ENCODE data around the gene DCHS1.

Gene DCHS1

GRCh38 chr11:6611092-6611962, 44.3 kb downstream of the DCHS1 start:
- no peak for DNase-seq (ENCODE audit: low read depth, low spot score)

DNA sequence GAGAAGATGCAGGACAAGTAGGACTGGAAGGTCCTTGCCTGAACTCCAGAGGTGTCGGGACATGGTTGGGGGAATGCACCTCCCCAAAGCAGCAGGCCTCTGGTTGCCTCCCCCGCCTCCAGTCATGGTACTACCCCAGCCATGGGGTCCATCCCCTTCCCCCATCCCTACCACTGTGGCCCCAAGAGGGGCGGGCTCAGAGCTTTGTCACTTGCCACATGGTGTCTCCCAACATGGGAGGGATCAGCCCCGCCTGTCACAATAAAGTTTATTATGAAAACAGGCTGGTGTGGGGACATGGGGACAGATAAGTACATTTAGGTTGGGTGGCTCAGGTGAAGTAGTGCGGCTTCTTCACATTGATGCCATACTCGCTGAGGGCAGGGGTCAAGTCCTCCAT, 45.0 kb downstream of the DCHS1 start:
- DNase-seq (ENCODE audit: low read depth, low spot score), result no peak

- no peak for DNase-seq (ENCODE audit: low read depth, low spot score)
Measured at GRCh38 chr11:6609502-6610015, 46.0 kb downstream of the DCHS1 start.

DNA sequence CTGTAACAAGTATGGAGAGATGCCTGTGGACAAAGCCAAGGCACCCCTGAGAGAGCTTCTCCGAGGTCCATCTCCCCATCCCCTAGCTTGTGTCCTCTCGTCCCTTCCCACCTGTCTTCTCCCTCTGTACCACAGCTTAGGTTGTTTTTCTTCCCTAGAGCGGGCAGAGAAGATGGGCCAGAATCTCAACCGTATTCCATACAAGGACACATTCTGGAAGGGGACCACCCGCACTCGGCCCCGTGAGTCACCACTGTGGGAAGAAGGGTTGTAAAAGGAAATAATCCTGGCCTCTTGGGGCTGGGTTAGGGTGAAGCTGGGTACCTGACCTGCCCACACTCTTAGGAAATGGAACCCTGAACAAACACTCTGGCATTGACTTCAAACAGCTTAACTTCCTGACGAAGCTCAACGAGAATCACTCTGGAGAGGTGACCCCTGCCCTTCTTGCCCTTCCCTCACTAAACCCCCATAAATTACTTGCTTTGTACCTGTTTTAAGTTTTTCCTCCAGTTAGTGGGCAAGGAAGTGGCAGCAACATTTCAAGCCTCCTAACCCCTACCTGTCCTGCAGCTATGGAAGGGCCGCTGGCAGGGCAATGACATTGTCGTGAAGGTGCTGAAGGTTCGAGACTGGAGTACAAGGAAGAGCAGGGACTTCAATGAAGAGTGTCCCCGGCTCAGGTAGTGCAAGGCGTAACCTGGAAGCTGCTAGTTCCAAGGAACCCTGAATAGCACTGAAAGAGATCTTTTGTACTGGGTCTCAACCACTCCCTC, 46.7 kb downstream of the DCHS1 start:
- no peak for DNase-seq (ENCODE audit: low read depth, low spot score)

DNA sequence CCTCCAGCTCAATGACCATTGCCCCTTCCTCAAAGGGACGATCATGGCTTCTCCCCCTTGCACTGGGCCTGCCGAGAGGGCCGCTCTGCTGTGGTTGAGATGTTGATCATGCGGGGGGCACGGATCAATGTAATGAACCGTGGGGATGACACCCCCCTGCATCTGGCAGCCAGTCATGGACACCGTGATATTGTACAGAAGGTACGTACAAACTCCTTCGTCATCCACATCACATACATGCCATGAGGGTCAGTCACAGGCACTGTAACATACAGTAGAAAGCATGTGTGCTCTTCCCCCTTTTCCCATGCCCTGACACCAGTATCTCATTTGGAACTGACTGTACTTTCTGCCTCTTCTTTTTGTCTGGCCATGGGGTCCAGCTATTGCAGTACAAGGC, 47.6 kb downstream of the DCHS1 start:
- DNase-seq (ENCODE audit: low read depth, low spot score), result no peak

GRCh38 chr11:6607190-6607795, 48.3 kb downstream of the DCHS1 start:
- DNase-seq (ENCODE audit: low read depth, low spot score), result no peak

DNA sequence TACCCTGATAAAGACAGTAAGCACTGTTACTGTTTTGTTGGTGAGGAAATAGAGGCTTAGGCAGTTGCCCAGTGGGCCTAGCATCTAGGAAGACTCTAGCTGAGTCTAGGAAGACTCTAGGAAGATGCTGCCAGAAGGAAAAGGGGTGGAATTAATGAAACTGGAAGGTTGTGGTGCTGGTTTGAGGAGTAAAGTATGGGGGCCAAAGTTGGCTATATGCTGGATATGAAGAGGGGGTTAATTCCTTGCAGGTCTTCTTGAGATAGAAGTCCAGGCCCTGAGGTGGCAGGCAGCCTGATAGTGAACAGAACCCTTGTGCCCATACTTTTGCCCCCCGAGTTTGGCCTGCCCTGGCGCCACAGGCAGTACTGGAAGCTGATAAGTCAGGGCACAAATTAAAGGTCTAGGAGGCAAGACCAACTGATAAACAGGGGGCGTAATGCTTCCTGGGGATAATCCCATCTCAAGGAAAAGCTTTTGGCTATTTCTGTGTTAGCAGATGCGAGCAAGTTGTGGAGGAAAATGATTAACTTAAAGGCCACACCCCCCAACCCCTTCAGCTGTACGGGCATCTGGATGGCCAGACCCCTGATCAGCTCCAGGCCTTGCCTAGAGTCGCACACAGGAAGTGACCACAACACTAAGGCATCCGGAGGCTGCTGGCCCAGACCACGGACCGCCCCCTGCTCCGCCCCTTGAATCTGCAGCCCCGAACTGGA, 49.0 kb downstream of the DCHS1 start:
- no peak for DNase-seq (ENCODE audit: low read depth, low spot score)

DNA sequence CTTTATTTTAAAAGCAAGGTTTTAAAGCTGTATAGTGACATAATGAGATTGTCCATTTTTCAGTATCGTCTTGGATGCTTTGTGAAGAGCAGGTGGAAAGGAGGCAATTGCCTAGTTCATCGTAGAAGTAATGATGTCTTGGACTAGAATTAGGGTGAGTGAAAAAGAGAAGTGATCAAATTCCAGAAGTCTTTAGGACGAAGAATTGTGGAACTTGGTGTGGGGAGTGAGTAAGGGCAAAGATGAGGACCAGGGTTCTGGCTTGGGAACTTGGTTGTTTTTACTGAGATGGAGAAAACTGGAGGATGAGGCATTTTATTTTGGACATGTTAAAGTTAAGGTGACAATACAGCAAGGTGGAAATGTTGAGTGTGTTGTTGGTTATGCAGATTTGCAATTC, 50.8 kb downstream of the DCHS1 start:
- DNase-seq (ENCODE audit: low read depth, low spot score), result no peak

- DNase-seq (ENCODE audit: low read depth, low spot score), result peak; percentile 16
Measured at GRCh38 chr11:6604081-6604626, 51.5 kb downstream of the DCHS1 start.

DNA sequence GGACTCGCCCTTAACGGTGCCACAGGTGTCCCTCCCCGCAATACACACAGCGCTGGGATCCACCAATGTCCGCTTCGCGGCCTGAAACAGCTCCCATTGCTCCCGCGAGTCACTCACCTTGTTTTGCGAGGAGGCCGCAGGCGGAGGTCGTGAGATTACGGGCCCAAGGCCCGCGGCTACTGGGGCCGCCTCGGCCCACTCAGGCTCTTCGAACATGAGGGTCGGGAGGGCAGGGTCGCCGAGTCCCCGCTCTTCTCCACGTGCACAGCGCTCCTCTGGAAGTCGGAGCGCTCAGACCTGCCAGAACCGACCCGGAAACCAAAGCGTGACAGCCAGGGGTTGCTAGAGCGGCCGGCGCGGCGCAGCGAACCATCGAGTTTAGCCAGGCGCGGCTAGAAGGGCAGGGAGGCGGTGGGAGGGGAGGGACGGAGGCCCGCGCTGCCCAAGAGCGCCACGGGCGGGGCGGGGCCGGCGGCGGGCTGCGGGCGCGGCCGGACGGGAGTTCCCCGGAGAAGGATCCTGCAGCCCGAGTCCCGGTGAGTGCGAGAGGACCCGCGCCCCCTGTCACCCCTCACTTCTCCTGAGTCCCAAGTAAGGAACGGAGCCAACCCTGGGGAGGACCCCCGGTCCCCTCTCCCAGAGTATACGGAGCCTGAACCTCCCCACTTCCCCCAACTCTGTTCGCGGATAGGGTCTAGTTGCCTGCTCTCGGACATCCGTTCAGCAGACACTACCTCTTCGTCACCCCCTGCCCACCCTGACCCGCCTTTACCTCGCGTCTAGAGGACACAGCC, 52.1 kb downstream of the DCHS1 start, which contains the start of the genes ILK and RRP8:
Gene ILK, plus strand, starts transcription at position 488 of the 794 bp plus-strand sequence. CDS start 498 bp downstream, outside the sequence.
Gene RRP8, minus strand, starts transcription at position 330 of the 794 bp plus-strand sequence. Its CDS starts 114 bp downstream, at position 216.
- peak; percentile 72 for DNase-seq (ENCODE audit: low read depth, low spot score)

GRCh38 chr11:6602096-6602940, 53.3 kb downstream of the DCHS1 start:
- DNase-seq (ENCODE audit: low read depth, low spot score), result no peak

GRCh38 chr11:6601041-6601461, 54.6 kb downstream of the DCHS1 start:
- no peak for DNase-seq (ENCODE audit: low read depth, low spot score)

DNA sequence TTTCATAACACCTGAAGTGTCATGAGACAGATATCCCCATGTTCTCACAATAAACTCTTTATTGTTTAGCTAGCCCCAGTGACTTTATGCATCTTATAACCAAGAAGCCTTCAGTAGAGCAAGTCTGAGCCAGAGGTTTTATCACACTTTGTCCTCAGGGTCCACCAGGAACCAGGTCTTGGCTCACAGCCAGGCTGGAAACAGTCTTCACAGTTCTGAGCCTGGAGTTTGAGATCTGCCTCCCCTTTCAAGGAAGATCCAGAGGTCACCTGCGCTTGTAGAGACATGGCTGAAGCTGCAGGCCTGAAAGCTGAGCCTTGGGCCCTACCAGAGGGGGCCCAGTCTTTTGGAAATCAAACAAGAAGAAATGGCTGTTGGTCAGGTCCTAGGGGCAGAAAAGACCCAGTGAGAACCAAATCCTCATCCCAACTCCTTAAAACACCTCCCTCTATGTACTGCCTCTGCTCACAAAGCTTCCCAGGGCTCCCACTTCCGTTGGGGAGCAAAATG, 55.7 kb downstream of the DCHS1 start:
- no peak for DNase-seq (ENCODE audit: low read depth, low spot score)

DNA sequence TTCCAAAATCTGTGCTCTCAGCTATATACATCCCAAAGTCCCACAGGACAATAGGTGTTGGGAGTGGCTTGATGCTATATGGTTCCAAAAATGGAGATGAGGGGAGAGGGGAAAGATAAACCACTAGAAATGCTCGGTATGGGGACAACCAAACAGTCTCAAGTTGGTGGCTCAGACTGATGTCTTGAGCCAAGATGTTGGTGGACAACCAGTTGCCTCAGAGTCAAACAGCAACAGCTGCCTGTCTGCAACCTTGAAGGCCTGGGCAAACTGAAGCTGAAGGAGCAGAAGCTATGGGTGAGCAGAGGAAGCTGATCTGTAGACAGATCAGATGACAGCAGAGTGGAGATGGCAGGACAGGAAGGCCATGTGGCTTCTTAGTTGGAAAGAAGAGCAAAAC, 56.2 kb downstream of the DCHS1 start:
- no peak for DNase-seq (ENCODE audit: low read depth, low spot score)

GRCh38 chr11:6598555-6598954, 57.1 kb downstream of the DCHS1 start:
- DNase-seq (ENCODE audit: low read depth, low spot score), result no peak

GRCh38 chr11:6596239-6596877, 59.3 kb downstream of the DCHS1 start:
- DNase-seq (ENCODE audit: low read depth, low spot score), result no peak

DNA sequence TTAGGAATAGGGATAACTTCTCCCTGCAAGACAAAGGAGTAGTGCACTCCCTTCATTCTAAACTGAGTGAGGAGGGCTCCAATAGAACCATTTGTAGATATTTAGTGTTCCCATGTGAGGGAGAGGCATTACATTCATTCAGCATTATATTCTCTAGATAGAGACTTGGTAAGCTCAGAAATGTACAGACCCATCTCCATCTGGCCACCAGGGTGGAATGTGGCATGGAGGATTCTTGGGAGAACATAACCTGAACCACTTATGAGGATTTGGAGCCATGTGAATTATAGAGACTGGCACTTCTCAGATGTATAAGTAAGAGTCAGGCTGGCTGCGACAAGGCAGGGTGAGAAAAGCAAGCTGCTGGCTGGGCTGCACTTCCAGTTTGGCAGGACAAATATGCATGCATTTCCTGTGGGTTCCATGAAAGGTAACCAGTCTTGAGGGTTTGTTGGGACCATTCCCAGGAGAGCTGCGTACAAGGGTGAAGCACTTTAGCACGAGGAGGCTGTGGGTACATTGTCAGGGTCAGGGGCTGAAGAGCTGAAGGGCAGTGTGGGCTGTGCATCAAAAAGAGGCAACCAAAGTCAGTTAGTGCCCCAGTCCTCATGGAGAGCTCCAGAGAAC, 61.4 kb downstream of the DCHS1 start:
- no peak for DNase-seq (ENCODE audit: low read depth, low spot score)

- DNase-seq (ENCODE audit: low read depth, low spot score), result no peak
Measured at GRCh38 chr11:6588018-6588417, 67.6 kb downstream of the DCHS1 start.

Measured in activated CD4-positive, CD25-positive, alpha-beta regulatory T cell treated with anti-CD3 and anti-CD28 coated beads, Interleukin-2, amount 50 U/mL, for 16 hours (primary cell).